ENCODE measurements around the gene IFT43.
"Not testable (repeated sequence)": the region's sequence is repeated elsewhere in the genome, so short reads cannot be mapped to it uniquely, and the experiment has no call there.

IFT43 gene

DNA sequence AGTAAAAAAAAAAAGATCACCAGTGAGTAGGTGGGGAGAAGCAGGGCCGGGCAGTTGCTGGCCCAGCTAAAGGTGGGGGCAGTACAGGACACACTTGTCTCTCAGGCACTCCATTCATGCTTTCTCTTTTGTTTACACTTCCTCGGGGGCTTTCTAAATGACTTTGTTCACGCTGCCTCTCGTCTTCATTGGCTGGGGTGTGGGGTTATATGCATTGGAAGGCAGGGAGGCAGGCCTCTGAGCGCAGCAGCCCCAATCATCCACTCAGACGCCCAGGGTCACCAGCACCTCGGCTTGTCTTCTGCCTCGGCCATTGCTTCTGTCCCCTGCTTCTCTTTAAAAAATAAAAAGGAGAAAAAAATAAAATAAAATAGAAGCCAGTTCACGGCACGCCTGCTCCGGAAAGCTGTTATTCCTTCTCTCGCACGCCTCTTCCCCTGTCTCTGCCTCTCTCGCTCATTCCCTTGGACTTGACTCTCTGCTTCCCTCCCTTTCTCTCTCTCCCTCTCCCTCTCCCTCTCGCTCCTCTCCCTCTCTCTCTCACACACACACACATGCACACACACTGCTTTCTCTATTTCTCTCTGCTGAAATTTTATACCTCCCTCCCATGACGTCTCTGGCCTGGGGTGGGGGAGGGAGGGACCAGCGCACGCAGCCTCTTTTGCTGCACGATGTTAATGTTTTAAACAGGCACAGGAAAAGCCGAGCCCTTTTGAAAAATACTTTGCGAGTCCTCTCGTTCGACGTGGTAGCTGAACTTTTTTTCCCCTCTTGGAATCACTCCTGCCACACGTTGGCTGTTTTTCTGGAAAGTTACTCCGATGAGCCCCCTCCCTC lies 3.9 kb upstream of the IFT43 start, which contains the start of gene TGFB3:
TSS of gene TGFB3 (minus strand) at position 570 of the 840 bp plus-strand sequence. CDS start 1,102 bp downstream, outside the sequence.
- DNase-seq, result peak; percentile 82

DNA sequence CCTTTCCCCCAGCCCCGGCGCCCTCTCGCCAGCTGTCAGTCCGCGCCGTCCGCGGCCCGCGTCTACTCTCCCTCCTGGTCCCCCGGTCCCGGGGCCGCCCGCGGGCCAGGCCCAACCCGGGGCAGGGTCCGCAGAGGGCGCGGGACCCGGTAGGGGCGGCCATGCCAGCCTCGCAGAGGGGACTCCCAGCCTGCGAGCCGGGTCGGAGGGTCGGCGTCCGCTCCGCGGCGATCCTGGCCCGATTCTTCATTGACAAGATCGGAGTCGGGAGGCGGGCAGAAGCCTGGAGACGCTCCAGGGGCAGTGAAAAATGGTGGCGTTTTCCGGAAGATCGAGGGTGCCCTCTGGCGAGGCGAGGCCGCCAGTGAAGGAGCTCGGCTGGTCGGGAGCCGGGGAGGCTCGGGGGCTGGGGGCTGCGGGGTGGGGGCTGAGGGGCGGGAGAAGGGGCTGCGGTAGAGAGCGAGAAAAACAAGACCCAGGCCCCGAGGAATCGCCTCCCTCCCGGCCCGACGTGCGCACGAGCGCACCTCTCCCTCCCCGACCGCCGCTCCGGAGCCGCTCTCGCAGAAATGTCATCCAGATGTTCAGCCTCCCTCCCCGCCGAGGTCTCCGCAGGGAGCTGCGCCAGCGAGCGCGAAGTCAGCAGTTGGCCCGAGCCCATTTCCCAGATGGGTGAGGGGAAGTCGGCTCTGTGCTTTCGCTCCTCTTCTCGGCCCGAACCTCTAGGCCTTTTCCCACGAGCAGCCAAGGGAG lies 3.1 kb upstream of the IFT43 start:
- peak; percentile 81 for DNase-seq

- DNase-seq, result no peak
Observed at GRCh38 chr14:75983019-75983358, 2.6 kb upstream of the IFT43 start.

- DNase-seq, result no peak
Observed at GRCh38 chr14:75984674-75985073, 889 bp upstream of the IFT43 start.

DNA sequence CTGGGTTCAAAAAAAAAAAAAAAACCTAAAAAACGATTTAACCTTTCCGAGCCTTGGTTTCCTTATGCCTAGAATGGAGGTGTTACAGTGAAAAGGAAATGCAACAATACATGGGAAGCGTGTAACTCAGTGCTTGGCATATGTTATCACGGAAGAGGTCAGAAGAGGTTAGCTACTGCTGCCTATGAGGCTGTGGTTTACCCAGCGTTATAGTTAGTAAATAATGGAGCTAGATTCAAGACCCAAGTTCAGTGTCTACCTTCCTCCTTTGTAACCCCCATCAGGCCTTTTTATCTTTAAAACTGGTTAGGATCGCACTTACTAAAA lies 839 bp downstream of the IFT43 start:
- DNase-seq, result no peak

- DNase-seq, result no peak
Observed at GRCh38 chr14:75987201-75987970, 1.8 kb downstream of the IFT43 start.

DNA sequence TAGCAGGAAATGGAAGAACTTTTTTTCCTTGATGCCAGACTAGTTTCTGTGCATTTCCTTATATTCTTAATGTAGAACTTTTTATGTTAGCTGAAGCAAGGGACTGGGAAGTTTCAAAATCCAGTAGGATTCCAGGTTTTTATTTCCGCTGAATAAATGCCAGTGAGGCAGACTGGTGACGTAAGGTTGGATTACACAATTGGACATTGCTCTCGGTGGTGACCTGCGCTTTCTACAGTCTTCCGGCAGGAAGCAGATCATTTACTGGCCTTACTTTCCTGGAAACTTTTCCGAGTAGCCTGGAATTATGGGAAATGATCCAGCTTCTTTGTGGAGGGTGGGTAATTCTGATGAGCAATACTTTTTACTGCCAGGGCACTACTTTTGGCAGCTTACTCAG lies 3.6 kb downstream of the IFT43 start:
- no peak for DNase-seq

- DNase-seq, result no peak
Observed at GRCh38 chr14:75990297-75990696, 4.7 kb downstream of the IFT43 start.

- no peak for DNase-seq
Observed at GRCh38 chr14:75991753-75992152, 6.2 kb downstream of the IFT43 start.

DNA sequence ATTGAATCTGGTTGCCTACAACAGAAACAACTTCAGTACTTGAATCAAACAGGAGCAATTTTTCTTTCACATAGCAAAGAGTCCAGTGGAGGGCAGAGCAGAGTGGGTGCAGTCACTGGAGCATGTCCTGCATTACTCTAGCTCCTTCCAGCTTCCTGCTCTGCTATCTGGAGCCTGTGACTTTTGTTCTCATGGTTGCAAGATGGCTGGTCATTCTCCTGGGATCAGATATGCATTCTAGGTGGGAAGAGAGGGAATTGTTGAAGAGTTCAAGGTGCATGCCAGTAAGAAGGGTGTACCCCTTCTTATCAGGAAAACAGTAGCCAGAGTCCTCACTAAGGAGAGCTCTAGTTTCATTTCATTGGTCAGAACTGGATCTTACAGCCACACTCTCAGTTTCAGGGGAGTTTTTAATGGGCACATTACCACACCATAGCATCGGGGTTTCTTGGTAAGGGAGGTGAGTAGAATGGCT lies 8.0 kb downstream of the IFT43 start:
- no peak for DNase-seq

GRCh38 chr14:75995372-75996041 lies 9.9 kb downstream of the IFT43 start:
- DNase-seq, result no peak

GRCh38 chr14:75996488-75996887 lies 10.9 kb downstream of the IFT43 start:
- no peak for DNase-seq

DNA sequence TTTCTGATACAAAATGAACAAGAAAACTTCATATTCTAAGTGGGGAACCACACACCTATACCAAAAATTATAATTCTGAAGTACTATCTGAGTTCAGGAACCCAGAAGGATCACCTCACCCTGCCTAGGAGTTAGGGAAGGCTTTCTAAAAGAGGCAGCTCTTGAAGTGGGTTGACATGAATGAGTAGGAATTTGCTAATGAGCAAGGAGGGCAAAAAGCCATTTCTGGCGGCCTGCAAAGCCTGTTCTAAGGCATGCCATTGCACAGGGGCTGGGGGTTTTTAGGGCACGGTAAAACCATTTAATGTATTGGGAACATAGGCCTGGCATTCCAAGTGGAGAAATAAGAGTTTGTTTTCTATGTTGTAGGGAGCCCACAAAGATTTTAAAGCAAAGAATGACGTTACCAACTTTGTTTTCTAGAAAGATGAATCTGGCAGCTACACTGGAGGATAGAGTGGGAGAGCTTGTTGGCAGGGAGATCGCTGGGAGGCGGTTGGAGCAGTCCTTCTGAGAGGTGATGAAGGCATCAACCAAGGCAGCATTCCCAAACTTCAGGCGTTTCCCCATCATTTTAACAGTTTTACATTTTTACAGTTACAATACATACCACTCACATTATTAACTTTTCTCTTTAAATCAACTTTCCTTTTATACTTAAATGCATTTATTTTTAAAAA lies 14.1 kb downstream of the IFT43 start:
- DNase-seq, result no peak

DNA sequence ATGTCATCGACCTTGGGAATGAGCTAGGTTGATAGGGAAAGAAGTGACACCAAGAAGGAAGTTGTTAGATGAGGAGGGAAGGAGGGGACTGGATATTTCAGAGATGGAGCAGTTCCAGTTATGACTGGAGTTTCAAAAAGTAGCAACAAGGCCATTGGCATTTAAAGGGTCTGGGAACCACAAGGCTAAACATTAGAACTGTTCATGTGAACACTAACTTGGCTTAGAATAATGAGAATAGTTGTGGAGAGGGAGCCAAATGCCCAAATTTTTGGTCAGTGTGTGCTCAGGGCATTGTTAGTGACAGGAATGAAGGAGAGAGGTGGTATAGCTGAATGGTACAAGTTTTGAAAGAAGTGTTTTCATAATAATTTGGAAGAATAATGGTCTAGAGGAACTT lies 16.8 kb downstream of the IFT43 start:
- DNase-seq, result no peak

- DNase-seq, result no peak
Observed at GRCh38 chr14:76006253-76006652, 20.7 kb downstream of the IFT43 start.

GRCh38 chr14:76007379-76007778 lies 21.8 kb downstream of the IFT43 start:
- DNase-seq, result no peak

GRCh38 chr14:76007852-76008251 lies 22.3 kb downstream of the IFT43 start:
- no peak for DNase-seq

DNA sequence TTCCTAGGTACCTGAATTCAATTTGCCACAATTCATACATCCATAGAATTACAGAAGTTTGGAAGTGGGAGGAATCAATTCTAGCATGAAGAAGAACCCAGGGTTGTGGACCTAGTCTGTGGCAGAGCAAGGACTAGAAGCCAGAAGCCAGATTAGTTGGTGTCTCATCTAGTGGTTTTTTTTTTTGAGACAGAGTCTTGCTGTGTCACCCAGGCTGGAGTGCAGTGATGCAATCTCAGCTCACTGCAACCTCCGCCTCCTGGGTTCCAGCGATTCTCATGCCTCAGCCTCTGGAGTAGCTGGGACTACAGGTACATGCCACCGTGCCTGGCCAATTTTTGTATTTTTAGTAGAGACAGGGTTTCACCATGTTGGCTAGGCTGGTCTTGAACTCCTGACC lies 24.1 kb downstream of the IFT43 start:
- not testable (repeated sequence) for DNase-seq

- DNase-seq, result no peak
Observed at GRCh38 chr14:76011930-76012329, 26.4 kb downstream of the IFT43 start.

- no peak for DNase-seq
Observed at GRCh38 chr14:76012354-76012753, 26.8 kb downstream of the IFT43 start.

DNA sequence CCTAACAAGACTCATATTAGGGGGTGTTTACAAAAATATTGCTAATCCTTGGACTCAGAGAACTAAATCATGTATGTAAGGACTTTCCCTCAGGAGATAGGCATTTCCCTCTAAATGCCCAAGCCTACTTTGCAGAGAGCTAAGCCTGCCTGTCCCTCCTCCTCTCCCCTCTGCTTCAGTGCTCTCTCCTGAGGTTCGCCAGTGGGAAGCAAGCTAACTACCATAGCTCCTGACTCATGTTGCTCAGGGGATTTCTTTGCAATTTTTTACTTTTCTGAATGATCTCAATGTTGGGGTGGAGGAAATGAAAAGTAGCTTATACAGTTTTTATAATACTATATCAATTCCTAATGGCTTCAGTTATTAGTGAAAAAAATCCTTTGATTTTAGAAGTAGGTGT lies 29.6 kb downstream of the IFT43 start:
- DNase-seq, result no peak

- no peak for DNase-seq
Observed at GRCh38 chr14:76015668-76016067, 30.1 kb downstream of the IFT43 start.

Measured in suppressor macrophage treated with lipopolysaccharide for 4 hours (primary cell).